NCI-H187 (cell line): ENCODE results near the gene FBXO42.
"Not testable (repeated sequence)": the region's sequence is repeated elsewhere in the genome, so short reads cannot be mapped to it uniquely, and the experiment has no call there.

ENCODE experiments used
- DNase-seq, 2 experiments: peaks; one replicate each; lab custom pipeline; 2025; lab: John Stamatoyannopoulos, UW

Gene FBXO42

GRCh38 chr1:16219968-16220500 lies 132.2 kb downstream of the FBXO42 start:
- no peak for DNase-seq

- DNase-seq = no peak
These were observed 133.6 kb downstream of the FBXO42 start for GRCh38 chr1:16218674-16219071.

- no peak for DNase-seq
These were observed 134.1 kb downstream of the FBXO42 start for GRCh38 chr1:16218014-16218673.

- DNase-seq = peak; percentile 85 to 95
These were observed 135.1 kb downstream of the FBXO42 start for GRCh38 chr1:16217061-16217785.

- DNase-seq = peak; percentile 6 to 66
These were observed 136.2 kb downstream of the FBXO42 start for GRCh38 chr1:16215882-16216753.

- DNase-seq = not testable (repeated sequence)
These were observed 137.0 kb downstream of the FBXO42 start for GRCh38 chr1:16215240-16215639.

GRCh38 chr1:16213544-16213943 lies 138.7 kb downstream of the FBXO42 start:
- DNase-seq = not testable (repeated sequence)

GRCh38 chr1:16213013-16213412 lies 139.3 kb downstream of the FBXO42 start:
- no peak for DNase-seq

GRCh38 chr1:16212251-16212961 lies 139.9 kb downstream of the FBXO42 start, which contains the start of gene ARHGEF19:
Gene ARHGEF19 (minus strand): TSS chr1:16212652. CDS start chr1:16209054, 3,598 bp downstream.
- no peak for DNase-seq

GRCh38 chr1:16211824-16212223 lies 140.5 kb downstream of the FBXO42 start:
- no peak for DNase-seq

- DNase-seq = no peak
These were observed 141.7 kb downstream of the FBXO42 start for GRCh38 chr1:16210581-16210980.

- DNase-seq = no peak
These were observed 142.4 kb downstream of the FBXO42 start for GRCh38 chr1:16209847-16210407.

GRCh38 chr1:16209132-16209846 lies 143.0 kb downstream of the FBXO42 start:
- no peak for DNase-seq

GRCh38 chr1:16208270-16208987 lies 143.9 kb downstream of the FBXO42 start:
- no peak for DNase-seq

- no peak for DNase-seq
These were observed 144.7 kb downstream of the FBXO42 start for GRCh38 chr1:16207318-16208269.

- DNase-seq = peak; percentile 84 to 95
These were observed 145.5 kb downstream of the FBXO42 start for GRCh38 chr1:16206547-16207317.

- no peak for DNase-seq
These were observed 146.3 kb downstream of the FBXO42 start for GRCh38 chr1:16205891-16206546.
